GM19372 (cell line): ENCODE results near the gene KDM1B.
"Not testable (repeated sequence)": the region's sequence is repeated elsewhere in the genome, so short reads cannot be mapped to it uniquely, and the experiment has no call there.

Experiments
- ATAC-seq: cut with Tn5 transposase; IDR thresholded peaks from one replicate; pipeline ENCODE4 v1.9.1; 2021; ENCODE audit warnings: mild to moderate bottlenecking, low read depth, moderate library complexity; ENCODE audit not compliant: unreplicated experiment

Gene KDM1B

GRCh38 chr6:18226451-18227105, 71.4 kb downstream of the KDM1B start:
- ATAC-seq = not testable (repeated sequence)

- not testable (repeated sequence) for ATAC-seq
Measured at GRCh38 chr6:18227166-18227565, 71.9 kb downstream of the KDM1B start.

- ATAC-seq = not testable (repeated sequence)
Measured at GRCh38 chr6:18228590-18228989, 73.4 kb downstream of the KDM1B start.

GRCh38 chr6:18231856-18232255, 76.6 kb downstream of the KDM1B start:
- ATAC-seq = not testable (repeated sequence)

- ATAC-seq = not testable (repeated sequence)
Measured at GRCh38 chr6:18233770-18234169, 78.5 kb downstream of the KDM1B start.

- ATAC-seq = no peak
Measured at GRCh38 chr6:18234564-18234963, 79.3 kb downstream of the KDM1B start.

- ATAC-seq = no peak
Measured at GRCh38 chr6:18235524-18235923, 80.3 kb downstream of the KDM1B start.

GRCh38 chr6:18237167-18237566, 81.9 kb downstream of the KDM1B start:
- ATAC-seq = no peak

GRCh38 chr6:18240230-18240629, 85.0 kb downstream of the KDM1B start:
- ATAC-seq = no peak

- no peak for ATAC-seq
Measured at GRCh38 chr6:18241208-18242038, 86.2 kb downstream of the KDM1B start.

GRCh38 chr6:18242062-18242851, 87.0 kb downstream of the KDM1B start:
- no peak for ATAC-seq

- no peak for ATAC-seq
Measured at GRCh38 chr6:18243302-18243893, 88.2 kb downstream of the KDM1B start.

GRCh38 chr6:18244251-18244650, 89.0 kb downstream of the KDM1B start:
- ATAC-seq = no peak

GRCh38 chr6:18245079-18245478, 89.9 kb downstream of the KDM1B start:
- no peak for ATAC-seq

GRCh38 chr6:18245642-18246041, 90.4 kb downstream of the KDM1B start:
- ATAC-seq = no peak

- ATAC-seq = no peak
Measured at GRCh38 chr6:18246205-18246604, 91.0 kb downstream of the KDM1B start.

- ATAC-seq = no peak
Measured at GRCh38 chr6:18247002-18247401, 91.8 kb downstream of the KDM1B start.

- ATAC-seq = no peak
Measured at GRCh38 chr6:18248698-18249097, 93.5 kb downstream of the KDM1B start.

GRCh38 chr6:18249271-18249670, 94.0 kb downstream of the KDM1B start:
- no peak for ATAC-seq

GRCh38 chr6:18253635-18254034, 98.4 kb downstream of the KDM1B start:
- ATAC-seq = no peak

- ATAC-seq = no peak
Measured at GRCh38 chr6:18254793-18255192, 99.6 kb downstream of the KDM1B start.
